GM12872 (cell line): ENCODE measurements around the gene C2orf68.

Source experiments
- CTCF ChIP-seq: IDR thresholded peaks from 3 replicates; pipeline ENCODE4 v1.5.1; 2011; ENCODE audit warnings: low read depth, mild to moderate bottlenecking, low read length, moderate library complexity; ENCODE audit not compliant: insufficient read depth

C2orf68 gene

GRCh38 chr2:85652056-85652455 is 40.2 kb upstream of the C2orf68 start:
- no peak for TF ChIP-seq CTCF

- TF ChIP-seq CTCF = no peak
Observed at GRCh38 chr2:85651097-85651496, 39.2 kb upstream of the C2orf68 start.

- no peak for TF ChIP-seq CTCF
Observed at GRCh38 chr2:85650456-85650855, 38.6 kb upstream of the C2orf68 start.

- no peak for TF ChIP-seq CTCF
Observed at GRCh38 chr2:85649201-85650190, 37.6 kb upstream of the C2orf68 start.

- peak; percentile 67 for TF ChIP-seq CTCF
Observed at GRCh38 chr2:85648619-85649018, 36.8 kb upstream of the C2orf68 start.

- TF ChIP-seq CTCF = no peak
Observed at GRCh38 chr2:85647823-85648526, 36.1 kb upstream of the C2orf68 start.

GRCh38 chr2:85646166-85646565 is 34.3 kb upstream of the C2orf68 start:
- TF ChIP-seq CTCF = no peak
